HEK293T (cell line): Measurements from ENCODE around the gene ABHD18.
A peak's percentile ranks its signal among the peaks of the same experiment; 100 is the strongest.
"Not testable (repeated sequence)": the region's sequence is repeated elsewhere in the genome, so short reads cannot be mapped to it uniquely, and the experiment has no call there.

Experiments used
- CTCF ChIA-PET: fragments of 350-600 bp; formaldehyde crosslinking; extraction: SDS; loops from one replicate; lab custom pipeline; 2021; ENCODE audit warnings: antibody characterized with exemption, inconsistent platforms; lab: Yijun Ruan, JAX
- POLR2A ChIA-PET: fragments of 350-600 bp; formaldehyde crosslinking; extraction: SDS; loops from one replicate; lab custom pipeline; 2020; ENCODE audit warnings: antibody characterized with exemption, inconsistent platforms; lab: Yijun Ruan, JAX
- DNase-seq: peaks from one replicate; pipeline ENCODE4 v3.0.0; 2012; ENCODE audit warnings: mixed read lengths; ENCODE audit errors: extremely low spot score
- ARNT ChIP-seq: fragments of 450-650 bp; IDR thresholded peaks from 2 replicates; pipeline ENCODE4 v1.6.1; 2017; ENCODE audit warnings: mild to moderate bottlenecking
- BHLHE40 ChIP-seq: fragments of 450-650 bp; IDR thresholded peaks from 2 replicates; pipeline ENCODE4 v1.6.1; 2016; ENCODE audit warnings: mild to moderate bottlenecking, moderate library complexity, borderline replicate concordance
- CTBP1 ChIP-seq: fragments of 450-650 bp; IDR thresholded peaks from 2 replicates; pipeline ENCODE4 v1.6.1; 2016; ENCODE audit warnings: borderline replicate concordance
- ELF4 ChIP-seq: fragments of 450-650 bp; IDR thresholded peaks from 2 replicates; pipeline ENCODE4 v1.6.1; 2017; ENCODE audit warnings: antibody characterized with exemption
- FOXA1 ChIP-seq: fragments of 450-650 bp; IDR thresholded peaks from 2 replicates; pipeline ENCODE4 v1.6.1; 2016; ENCODE audit warnings: mild to moderate bottlenecking
- FOXK2 ChIP-seq: fragments of 450-650 bp; IDR thresholded peaks from 2 replicates; pipeline ENCODE4 v1.6.1; 2016; ENCODE audit warnings: mild to moderate bottlenecking
- FOXM1 ChIP-seq: fragments of 450-650 bp; IDR thresholded peaks from 2 replicates; pipeline ENCODE4 v1.6.1; 2017; ENCODE audit warnings: mild to moderate bottlenecking, borderline replicate concordance
- HDGF ChIP-seq: fragments of 450-650 bp; IDR thresholded peaks from 2 replicates; pipeline ENCODE4 v1.6.1; 2017; ENCODE audit warnings: antibody characterized with exemption, borderline replicate concordance
- L3MBTL2 ChIP-seq: fragments of 450-650 bp; conservative IDR thresholded peaks from 2 replicates; pipeline ENCODE4 v1.6.1; 2016; ENCODE audit warnings: mild to moderate bottlenecking
- LEF1 ChIP-seq: fragments of 450-650 bp; IDR thresholded peaks from 2 replicates; pipeline ENCODE4 v1.6.1; 2017; ENCODE audit warnings: mild to moderate bottlenecking, borderline replicate concordance
- NFRKB ChIP-seq: fragments of 450-650 bp; IDR thresholded peaks from 2 replicates; pipeline ENCODE4 v1.6.1; 2016; ENCODE audit warnings: mild to moderate bottlenecking, moderate library complexity
- SP1 ChIP-seq: fragments of 450-650 bp; IDR thresholded peaks from 2 replicates; pipeline ENCODE4 v1.6.1; 2017
- SUZ12 ChIP-seq: fragments of 450-650 bp; IDR thresholded peaks from 2 replicates; pipeline ENCODE4 v1.6.1; 2016; ENCODE audit warnings: mild to moderate bottlenecking
- TARDBP ChIP-seq: fragments of 450-650 bp; IDR thresholded peaks from 2 replicates; pipeline ENCODE4 v1.6.1; 2016
- ZNF384 ChIP-seq: fragments of 450-650 bp; IDR thresholded peaks from 2 replicates; pipeline ENCODE4 v1.6.1; 2016
- TF ChIP-seq, protein P1 (sequence below): fragments of 450-650 bp; IDR thresholded peaks from 2 replicates; pipeline ENCODE4 v1.6.1; 2016

ABHD18 gene

DNA sequence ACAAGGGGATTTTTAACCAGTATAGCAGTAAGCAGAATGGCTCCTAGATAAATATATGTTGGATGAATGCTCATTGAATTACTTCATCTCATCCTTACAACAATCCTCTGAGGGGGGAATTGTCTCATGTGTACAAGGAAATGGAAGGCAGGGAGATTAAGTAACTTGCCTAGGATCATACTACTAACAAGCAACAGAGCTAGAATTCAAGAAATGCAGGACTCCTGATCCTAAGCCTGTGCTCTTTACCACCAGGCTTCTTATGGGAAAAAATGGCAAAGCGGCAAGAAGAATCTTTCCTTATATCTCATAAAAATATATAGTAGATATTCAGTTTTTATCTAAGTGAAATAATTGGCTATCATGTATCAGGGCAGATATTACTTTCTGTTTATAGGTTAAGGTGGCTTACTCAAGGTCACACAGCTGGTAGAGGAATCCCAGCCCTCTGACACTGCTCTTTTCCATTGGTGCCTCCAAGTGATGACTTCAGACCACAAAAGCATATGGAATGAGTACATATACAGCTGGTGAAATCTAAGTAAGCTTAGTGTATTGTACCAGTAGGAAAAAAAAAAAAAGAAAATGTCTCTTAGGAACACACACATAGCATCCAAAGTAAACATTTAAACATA, 2.1 kb downstream of the ABHD18 start:
- CTCF ChIA-PET: no interaction called here
- TF ChIP-seq ZNF384 (no peak), FOXA1 (no peak), TARDBP (no peak), FOXK2 (no peak), HDGF (no peak), ARNT (no peak), L3MBTL2 (no peak), NFRKB (no peak), FOXM1 (no peak), ELF4 (no peak), BHLHE40 (no peak), SUZ12 (no peak)
- TF ChIP-seq, protein P1, sequence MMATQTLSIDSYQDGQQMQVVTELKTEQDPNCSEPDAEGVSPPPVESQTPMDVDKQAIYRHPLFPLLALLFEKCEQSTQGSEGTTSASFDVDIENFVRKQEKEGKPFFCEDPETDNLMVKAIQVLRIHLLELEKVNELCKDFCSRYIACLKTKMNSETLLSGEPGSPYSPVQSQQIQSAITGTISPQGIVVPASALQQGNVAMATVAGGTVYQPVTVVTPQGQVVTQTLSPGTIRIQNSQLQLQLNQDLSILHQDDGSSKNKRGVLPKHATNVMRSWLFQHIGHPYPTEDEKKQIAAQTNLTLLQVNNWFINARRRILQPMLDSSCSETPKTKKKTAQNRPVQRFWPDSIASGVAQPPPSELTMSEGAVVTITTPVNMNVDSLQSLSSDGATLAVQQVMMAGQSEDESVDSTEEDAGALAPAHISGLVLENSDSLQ: no peak
- POLR2A ChIA-PET: no interaction called here
- no peak for DNase-seq

- POLR2A ChIA-PET: no interaction called here
- no peak for DNase-seq
- CTCF ChIA-PET: no interaction called here
These were observed 3.4 kb downstream of the ABHD18 start for GRCh38 chr4:127968586-127968985.

GRCh38 chr4:127970925-127971324, 5.7 kb downstream of the ABHD18 start:
- 0 out of 2 replicates have a peak, but pooled peaks have one; percentile 26 for TF ChIP-seq ZNF384
- DNase-seq, POLR2A ChIA-PET, CTCF ChIA-PET: not testable (repeated sequence)

More at GRCh38 chr4:127968586-127968985, 3.4 kb downstream of the ABHD18 start:
- TF ChIP-seq ELF4: no peak
- TF ChIP-seq, protein P1: no peak
- no peak for TF ChIP-seq ARNT
- TF ChIP-seq FOXM1: no peak

DNA sequence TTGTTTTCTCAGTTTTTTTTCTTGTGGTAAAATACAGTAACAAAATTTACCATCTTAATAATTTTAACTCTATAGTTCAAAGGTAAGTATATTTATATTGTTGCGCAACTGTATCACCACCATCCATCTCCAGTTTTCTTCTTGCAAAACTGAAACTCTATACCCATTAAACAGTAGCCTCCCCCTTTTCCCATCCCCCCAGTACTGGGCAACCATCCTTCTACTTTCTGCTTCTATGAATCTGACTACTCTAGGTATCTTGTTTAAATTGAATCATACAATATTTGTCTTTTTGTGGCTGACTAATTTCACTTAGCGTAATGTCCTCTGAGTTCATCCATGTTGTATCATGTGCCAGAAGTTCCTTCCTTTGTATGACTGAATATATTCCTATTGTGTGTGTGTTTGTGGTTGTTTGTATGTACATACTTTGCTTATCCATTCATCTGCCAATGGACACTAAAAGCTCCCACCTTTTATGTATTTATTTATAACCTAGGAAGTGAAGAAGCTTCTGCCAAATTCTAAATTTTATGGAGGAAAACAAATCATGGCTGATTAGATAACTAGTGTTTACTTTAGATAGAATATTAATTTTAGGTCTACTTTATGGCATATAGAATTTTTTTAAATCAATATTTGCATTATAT, 10.0 kb downstream of the ABHD18 start:
- TF ChIP-seq HDGF (no peak), TARDBP (no peak), L3MBTL2 (no peak), NFRKB (no peak), FOXK2 (no peak), ARNT (no peak), FOXM1 (no peak), ELF4 (no peak), BHLHE40 (no peak), SP1 (no peak), LEF1 (no peak), SUZ12 (no peak), CTBP1 (no peak)
- TF ChIP-seq, protein P1: no peak
- CTCF ChIA-PET: no interaction called here
- POLR2A ChIA-PET: no interaction called here
- no peak for DNase-seq

DNA sequence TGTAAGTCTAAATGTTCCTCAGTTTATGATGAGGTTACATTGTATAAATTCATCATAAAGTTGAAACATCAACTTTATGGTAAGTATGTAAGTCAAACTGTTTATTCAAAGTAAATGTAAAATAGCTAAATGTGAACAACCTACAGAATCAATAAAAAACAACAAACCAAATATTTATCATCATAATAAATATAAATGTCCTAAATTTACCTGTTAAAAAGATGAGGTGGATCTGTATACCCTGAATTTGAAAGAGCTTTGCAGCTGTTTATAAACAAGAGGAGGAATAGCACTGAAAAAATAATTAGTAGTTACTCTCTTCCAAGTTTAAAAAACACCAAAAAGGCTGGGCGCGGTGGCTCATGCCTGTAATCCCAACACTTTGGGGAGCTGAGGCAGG, 13.7 kb downstream of the ABHD18 start:
- ChIA-PET POLR2A (no interaction called here), CTCF (no interaction called here)
- no peak for TF ChIP-seq L3MBTL2
- TF ChIP-seq SUZ12: no peak
- TF ChIP-seq FOXM1: no peak
- no peak for TF ChIP-seq LEF1
- TF ChIP-seq TARDBP: no peak
- TF ChIP-seq ARNT: no peak
- no peak for TF ChIP-seq NFRKB
- TF ChIP-seq HDGF: no peak
- no peak for TF ChIP-seq FOXK2
- TF ChIP-seq SP1: no peak
- no peak for DNase-seq

DNA sequence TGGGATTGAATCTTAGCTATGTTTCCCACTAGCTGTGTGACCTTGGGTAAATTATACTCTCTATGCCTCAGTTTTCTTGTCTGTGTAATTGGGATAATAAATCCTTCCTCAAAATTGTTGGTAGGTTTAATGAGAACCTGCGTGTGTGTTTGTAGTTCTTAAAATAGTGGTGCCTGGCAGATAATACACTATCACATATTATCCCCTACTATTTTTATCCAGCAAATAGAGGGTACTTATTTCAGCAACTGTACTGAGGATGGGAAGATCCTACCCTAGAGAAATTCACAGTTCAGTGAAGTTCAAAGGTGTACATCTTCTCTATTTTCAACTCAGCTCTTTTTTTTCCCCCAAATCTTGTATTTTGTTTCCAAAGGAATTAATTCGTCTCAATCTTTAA, 17.2 kb downstream of the ABHD18 start:
- no peak for DNase-seq
- ChIA-PET CTCF (no interaction called here), POLR2A (interaction anchor here (0.7 kb wide), 1 partner anchor 17 kb away, joined by 3 read pairs; the partner anchor contains the start of genes ABHD18 and MFSD8)
- no peak for TF ChIP-seq FOXA1
- TF ChIP-seq NFRKB: no peak

GRCh38 chr4:127985989-127986388, 20.8 kb downstream of the ABHD18 start:
- ChIA-PET POLR2A (no interaction called here), CTCF (interaction anchor here (0.6 kb wide), 1 partner anchor 20 kb away, joined by 3 read pairs; no protein-coding TSS in a partner anchor)
- no peak for TF ChIP-seq HDGF
- TF ChIP-seq L3MBTL2: no peak
- no peak for TF ChIP-seq SUZ12
- TF ChIP-seq LEF1: no peak
- no peak for TF ChIP-seq ELF4
- no peak for TF ChIP-seq FOXK2
- no peak for DNase-seq
